HG02943 (cell line): ENCODE results near the gene NUDT8.

ENCODE experiments used
- ATAC-seq: cut with Tn5 transposase; IDR thresholded peaks from one replicate; pipeline ENCODE4 v1.9.1; 2021; ENCODE audit warnings: mild to moderate bottlenecking, low read depth, moderate library complexity; ENCODE audit not compliant: unreplicated experiment

The NUDT8 gene, protein sequence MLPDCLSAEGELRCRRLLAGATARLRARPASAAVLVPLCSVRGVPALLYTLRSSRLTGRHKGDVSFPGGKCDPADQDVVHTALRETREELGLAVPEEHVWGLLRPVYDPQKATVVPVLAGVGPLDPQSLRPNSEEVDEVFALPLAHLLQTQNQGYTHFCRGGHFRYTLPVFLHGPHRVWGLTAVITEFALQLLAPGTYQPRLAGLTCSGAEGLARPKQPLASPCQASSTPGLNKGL

GRCh38 chr11:67629386-67630227 lies at the start of gene NUDT8:
TSS of gene NUDT8 (minus strand) at chr11:67629937. CDS start at chr11:67629911, 26 bp downstream.
- peak; percentile 45 for ATAC-seq

DNA sequence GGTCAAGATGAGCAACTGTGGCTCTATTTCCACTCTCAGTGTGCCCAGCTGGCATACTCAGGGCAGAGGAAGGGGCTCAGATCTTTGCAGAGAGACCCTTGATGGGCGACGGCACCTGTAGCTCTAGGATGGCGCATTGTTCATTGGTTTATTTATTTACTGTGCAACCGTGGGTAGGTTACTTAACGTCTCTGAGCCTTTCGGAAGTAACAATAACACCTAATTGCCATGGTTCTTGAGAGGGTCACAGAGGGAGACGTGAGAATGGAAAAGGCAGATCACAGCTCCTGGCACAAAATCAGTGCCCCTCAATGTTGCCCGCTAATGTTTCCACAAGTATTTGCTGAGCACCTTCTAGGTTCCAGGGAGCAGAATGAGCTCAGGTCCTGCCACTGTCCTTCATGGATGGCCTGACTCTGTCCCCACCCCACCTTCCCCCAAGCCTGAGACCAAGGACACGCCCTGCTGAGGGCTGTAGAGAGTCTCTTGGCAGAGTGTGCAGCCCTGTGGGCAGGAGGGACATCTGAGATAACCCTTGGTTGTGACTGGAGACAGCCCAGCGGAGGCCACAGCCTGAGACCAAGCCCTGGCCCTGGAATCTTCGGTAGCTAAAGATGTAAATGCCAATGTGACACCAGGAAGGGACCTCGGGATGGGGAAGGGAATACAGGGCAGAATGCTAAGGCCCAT lies 45.5 kb upstream of the NUDT8 start:
- no peak for ATAC-seq

DNA sequence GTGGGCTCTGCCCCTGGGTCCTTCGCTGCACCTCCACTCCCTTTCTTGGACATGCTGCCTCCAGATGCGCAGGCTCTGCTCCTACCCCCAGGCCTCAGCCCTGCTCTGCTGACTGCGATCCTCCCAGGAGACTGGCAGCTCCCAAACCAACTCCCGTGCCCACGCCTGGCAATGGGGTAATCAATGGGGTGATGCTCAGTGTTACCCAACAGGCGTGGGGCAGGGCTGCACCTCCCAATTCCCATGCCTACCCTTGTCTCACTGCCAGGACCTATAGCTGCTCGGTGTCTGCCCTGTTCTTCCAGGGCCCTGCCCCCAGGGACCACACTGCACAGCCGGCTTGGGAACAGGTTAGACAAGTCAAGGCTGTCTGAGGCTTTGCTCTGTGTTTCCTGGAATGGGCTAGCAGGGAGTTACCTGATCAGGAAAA lies 44.7 kb upstream of the NUDT8 start, which contains the start of gene ALDH3B2:
TSS of gene ALDH3B2 (minus strand) at position 182 of the 430 bp plus-strand sequence. CDS start 7,688 bp downstream, outside the sequence.
- ATAC-seq, result no peak

GRCh38 chr11:67673902-67674301 lies 44.2 kb upstream of the NUDT8 start:
- ATAC-seq, result no peak

DNA sequence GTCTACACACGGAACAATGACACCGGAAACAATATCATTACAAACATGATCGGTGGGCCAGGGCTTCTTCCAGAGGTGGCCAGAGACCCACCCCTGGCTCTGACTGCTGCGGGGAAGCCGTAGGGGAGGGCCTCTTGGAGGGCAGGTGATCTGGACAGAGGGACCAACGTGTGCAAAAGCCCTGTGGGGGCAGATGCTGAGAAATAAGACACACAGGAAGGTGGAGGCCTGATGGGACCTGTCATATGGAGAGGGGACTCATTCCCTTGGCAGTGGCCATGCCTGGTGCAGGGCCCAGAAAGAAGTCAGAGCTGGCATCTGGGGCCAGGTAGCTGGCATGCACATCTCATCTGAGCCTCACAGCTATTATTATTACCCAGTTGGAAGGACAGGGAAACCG lies 43.6 kb upstream of the NUDT8 start:
- no peak for ATAC-seq

GRCh38 chr11:67671211-67671520 lies 41.4 kb upstream of the NUDT8 start:
- ATAC-seq, result no peak

DNA sequence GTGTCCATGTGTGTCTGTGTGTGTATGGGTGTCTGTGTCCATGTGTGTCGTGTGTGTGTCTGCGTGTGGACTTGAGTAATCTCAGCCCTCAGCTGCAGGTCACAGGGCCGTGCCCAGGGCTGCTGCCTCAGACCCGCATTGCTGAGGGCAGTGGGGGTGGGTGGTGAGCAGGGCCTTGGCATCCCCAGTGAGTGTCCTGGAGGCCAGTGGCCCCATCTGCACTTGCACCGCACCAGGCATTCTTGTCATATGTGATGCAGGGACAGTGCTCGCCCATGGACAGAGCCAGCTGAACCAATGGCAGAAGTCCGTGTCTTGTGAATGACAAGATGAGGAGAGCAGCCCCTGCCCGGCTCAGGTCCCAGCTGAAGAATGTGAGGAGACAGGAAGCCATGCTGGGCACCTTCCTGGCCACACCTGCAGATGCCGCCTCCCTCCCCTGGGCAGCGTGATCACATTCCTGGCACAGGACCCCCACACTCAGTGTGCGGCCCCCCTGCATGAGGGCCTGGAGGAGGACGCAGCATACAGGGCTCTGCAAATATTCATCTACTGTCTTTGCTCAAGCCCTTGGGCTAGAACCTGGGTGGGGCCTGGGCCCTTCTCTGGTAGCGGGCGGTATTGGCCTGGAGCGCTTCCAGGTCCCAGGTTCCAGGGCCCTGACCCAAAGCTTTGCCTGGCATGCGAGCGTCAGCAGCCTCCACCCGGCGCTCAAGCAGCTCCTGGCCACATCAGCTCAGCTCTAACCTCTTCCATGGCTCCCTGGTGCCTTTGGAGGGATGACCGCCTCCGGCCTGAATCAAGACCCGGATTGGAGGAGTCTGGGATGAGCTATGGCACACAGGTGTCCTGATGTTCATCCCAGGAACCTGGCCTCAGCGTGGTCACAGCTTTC lies 40.8 kb upstream of the NUDT8 start:
- no peak for ATAC-seq

- no peak for ATAC-seq
Observed at GRCh38 chr11:67668192-67668551, 38.4 kb upstream of the NUDT8 start.

DNA sequence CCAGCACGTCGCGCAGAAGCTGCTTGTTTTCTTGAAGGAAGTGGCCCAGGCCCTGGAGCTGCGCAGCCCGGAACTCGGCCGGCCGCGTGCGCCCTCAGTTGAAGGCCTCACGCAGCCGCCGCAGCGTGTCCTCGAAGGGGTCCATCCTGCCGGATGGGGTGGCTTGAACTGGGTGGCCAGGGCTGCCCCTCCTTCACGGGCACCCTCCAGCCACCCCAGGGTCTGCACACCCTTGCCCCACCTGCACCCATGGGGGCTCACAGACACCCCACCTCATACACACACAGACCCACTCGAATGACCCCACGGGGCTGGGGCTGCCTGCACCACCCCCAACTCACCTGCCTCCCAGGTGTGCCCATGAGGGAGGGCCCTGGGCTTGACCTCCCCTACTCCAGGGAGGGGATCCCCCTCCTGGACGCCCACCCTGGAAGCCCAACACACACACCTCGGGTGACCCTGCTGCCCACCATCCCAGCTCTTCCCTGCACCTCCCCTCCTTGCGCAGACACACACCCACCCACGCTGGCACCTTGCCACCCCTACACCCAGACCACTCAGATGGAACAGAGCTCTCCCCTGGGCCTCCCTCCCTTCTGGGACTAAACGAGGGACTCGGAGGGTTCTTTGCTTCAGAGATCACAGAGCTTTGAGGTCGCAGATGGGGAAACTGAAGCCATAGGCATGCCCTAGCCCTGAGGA lies 37.9 kb upstream of the NUDT8 start:
- ATAC-seq, result no peak

GRCh38 chr11:67666676-67667489 lies 37.1 kb upstream of the NUDT8 start:
- ATAC-seq, result no peak

DNA sequence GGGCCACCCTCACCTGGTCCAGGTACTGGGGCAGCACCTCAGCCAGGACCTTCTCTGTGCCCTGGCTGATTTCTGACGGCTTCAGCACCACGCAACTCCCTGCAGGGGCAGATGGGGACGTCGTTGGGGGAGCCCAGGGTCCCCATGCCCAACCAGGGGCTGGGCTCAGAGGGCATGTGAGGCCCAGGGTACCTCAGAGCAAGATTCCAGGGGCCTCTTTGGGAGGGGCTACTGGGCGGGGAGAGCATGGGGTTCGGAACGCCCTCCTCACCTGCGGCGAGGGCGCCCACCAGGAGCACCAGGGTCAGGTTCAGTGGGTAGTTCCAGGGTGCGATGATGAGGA lies 36.5 kb upstream of the NUDT8 start:
- ATAC-seq, result no peak

DNA sequence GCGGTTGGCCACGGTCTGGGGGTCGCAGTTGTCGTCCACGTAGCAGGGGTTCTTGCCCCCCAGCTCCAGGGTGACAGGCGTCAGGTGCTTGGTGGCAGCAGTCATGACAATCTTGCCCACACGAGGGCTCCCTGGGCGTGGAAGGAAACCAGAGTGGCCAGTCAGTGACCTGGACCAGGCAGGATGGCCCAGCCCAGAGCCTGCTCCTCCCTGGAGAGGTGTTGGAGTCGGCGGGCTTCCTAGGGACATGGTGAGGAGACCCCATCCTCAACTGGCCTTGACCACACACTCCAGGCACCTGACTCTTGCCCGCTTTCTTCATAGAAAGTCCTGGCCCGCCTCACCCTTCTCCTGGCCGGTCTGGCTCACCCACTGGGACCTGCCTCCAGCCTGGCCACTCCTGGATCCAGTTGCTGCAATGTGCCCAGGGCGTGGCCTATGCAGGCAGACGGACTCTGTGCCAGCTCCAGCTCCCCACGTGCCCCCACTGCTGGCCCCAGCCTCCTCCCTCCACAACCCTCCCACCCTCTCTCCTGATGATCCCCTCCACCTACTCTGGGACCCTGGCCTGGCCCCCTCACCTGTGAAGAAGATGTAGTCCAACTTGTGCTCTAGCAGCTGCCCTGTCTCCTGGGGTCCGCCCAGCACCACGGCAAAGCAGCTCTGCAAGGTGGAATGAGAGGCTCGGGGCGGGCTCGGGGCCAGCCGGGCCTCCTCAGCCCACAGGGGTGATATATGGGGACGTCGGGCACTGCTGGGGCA lies 36.0 kb upstream of the NUDT8 start:
- ATAC-seq, result no peak

GRCh38 chr11:67664696-67665540 lies 35.2 kb upstream of the NUDT8 start:
- ATAC-seq, result no peak

GRCh38 chr11:67664213-67664585 lies 34.5 kb upstream of the NUDT8 start:
- ATAC-seq, result no peak

DNA sequence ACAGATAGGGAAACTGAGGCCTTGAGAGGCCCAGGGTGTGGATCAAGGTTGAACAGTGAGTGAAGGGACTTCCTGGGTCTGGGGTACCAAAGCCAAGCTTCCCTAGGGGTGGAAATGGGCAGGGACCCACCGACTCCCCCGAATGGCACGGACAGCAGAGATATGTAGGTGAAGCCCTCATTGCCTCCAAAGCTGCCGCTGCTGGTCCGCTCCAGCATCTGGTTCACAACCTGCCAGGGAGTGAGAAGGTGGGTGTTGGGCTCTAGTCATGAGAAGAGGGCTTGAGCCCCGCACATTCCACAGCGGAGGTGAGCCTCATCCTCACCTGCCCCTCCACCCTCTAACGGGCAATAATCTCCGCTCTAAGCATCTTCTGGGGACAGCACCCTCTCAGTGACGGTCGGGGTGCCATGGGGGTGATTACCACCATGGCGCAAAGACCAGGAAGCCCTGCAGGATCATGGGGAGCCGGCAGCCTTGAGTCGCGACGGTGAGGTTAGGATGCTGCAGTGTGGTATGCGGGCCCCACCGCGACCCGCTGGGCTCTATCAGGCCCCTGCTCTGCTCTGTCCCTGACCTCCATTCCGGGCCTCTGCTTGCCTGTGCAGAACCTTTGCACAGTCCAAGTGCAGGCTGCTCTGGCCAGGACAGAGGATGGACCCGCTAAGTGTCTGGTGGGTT lies 33.9 kb upstream of the NUDT8 start:
- no peak for ATAC-seq

- ATAC-seq, result no peak
Observed at GRCh38 chr11:67662835-67663531, 33.2 kb upstream of the NUDT8 start.
